Neural cell (in vitro differentiated cells): Measurements from ENCODE around the gene SNTG2. TPM values are rescaled to one million over a fixed set of nuclear protein-coding genes. Genes with fewer than 3 reads are reported as not detected.

Experiments used
- H2AFZ ChIP-seq: fragments of 200-600, 300-800 bp; sonication (generic), shearing (Covaris generic); 2 replicates; pipeline ENCODE4 v1.6.0; 2014; ENCODE audit warnings: low read depth, mild to moderate bottlenecking, antibody characterized with exemption, low read length, moderate library complexity
- H3F3A ChIP-seq: fragments of 200-600 bp; shearing (Covaris generic); 2 replicates; pipeline ENCODE4 v1.6.1; 2016; ENCODE audit warnings: mild to moderate bottlenecking, moderate library complexity, mixed read lengths, antibody characterized with exemption, low read length; ENCODE audit not compliant: insufficient read depth, poor library complexity, severe bottlenecking
- H3K27ac ChIP-seq: fragments of 200-600, 300-800 bp; sonication (generic), shearing (Covaris generic); 2 replicates; pipeline ENCODE4 v1.5.1; 2014; ENCODE audit warnings: mild to moderate bottlenecking, low read length, moderate library complexity
- H3K27me3 ChIP-seq: fragments of 300-800, 200-600 bp; sonication (generic), shearing (Covaris generic); 2 replicates; pipeline ENCODE4 v1.6.0; 2014; ENCODE audit warnings: mild to moderate bottlenecking, low read depth, low read length, moderate library complexity; ENCODE audit not compliant: insufficient read depth
- H3K36me3 ChIP-seq: fragments of 300-800, 200-600 bp; sonication (generic), shearing (Covaris generic); 2 replicates; pipeline ENCODE4 v1.5.1; 2014; ENCODE audit warnings: mild to moderate bottlenecking, antibody characterized with exemption, low read length, moderate library complexity; ENCODE audit not compliant: insufficient read depth
- H3K4me2 ChIP-seq: fragments of 300-800, 200-600 bp; sonication (generic), shearing (Covaris generic); 2 replicates; pipeline ENCODE4 v1.6.0; 2014; ENCODE audit warnings: mild to moderate bottlenecking, low read length
- H3K4me3 ChIP-seq: fragments of 300-800, 200-600 bp; sonication (generic), shearing (Covaris generic); 2 replicates; pipeline ENCODE4 v1.5.1; 2014; ENCODE audit warnings: mild to moderate bottlenecking, low read length, moderate library complexity
- H3K79me2 ChIP-seq: fragments of 200-600 bp; shearing (Covaris generic); replicated peaks from 2 replicates; pipeline ENCODE4 v1.6.0; 2014; ENCODE audit warnings: mild to moderate bottlenecking, low read length, moderate library complexity; ENCODE audit not compliant: insufficient read depth
- H3K9ac ChIP-seq: fragments of 300-800, 200-600 bp; sonication (generic), shearing (Covaris generic); 2 replicates; pipeline ENCODE4 v1.6.1; 2016; ENCODE audit warnings: mild to moderate bottlenecking, low read length, mixed read lengths
- H3K9me2 ChIP-seq: fragments of 200-600 bp; shearing (Covaris generic); 2 replicates; pipeline ENCODE4 v1.6.1; 2016; ENCODE audit warnings: mild to moderate bottlenecking, low read length, mixed read lengths; ENCODE audit not compliant: insufficient read depth
- H3K9me3 ChIP-seq: fragments of 200-600, 300-800 bp; sonication (generic), shearing (Covaris generic); 2 replicates; pipeline ENCODE4 v1.6.1; 2016; ENCODE audit warnings: mild to moderate bottlenecking, mixed run types, low read length, moderate library complexity, mixed read lengths
- H4K20me1 ChIP-seq: fragments of 200-600 bp; shearing (Covaris generic); 2 replicates; pipeline ENCODE4 v1.6.1; 2016; ENCODE audit warnings: mild to moderate bottlenecking, mixed run types; ENCODE audit not compliant: insufficient read depth
- CTCF ChIP-seq: fragments of 450-650 bp; IDR thresholded peaks from 2 replicates; pipeline ENCODE4 v1.5.1; 2014; ENCODE audit warnings: antibody characterized with exemption, mild to moderate bottlenecking, moderate library complexity; ENCODE audit not compliant: poor library complexity, severe bottlenecking
- EP300 ChIP-seq: fragments of 450-650 bp; conservative IDR thresholded peaks from 2 replicates; pipeline ENCODE4 v1.6.1; 2014; ENCODE audit warnings: antibody characterized with exemption, mild to moderate bottlenecking, moderate library complexity; ENCODE audit not compliant: poor library complexity, severe bottlenecking
- EZH2 ChIP-seq: fragments of 200-600, 300-800 bp; shearing (Covaris generic), sonication (generic); IDR thresholded peaks from 2 replicates; pipeline ENCODE4 v1.6.1; 2014; ENCODE audit warnings: antibody characterized with exemption, low read length, borderline replicate concordance, mild to moderate bottlenecking; ENCODE audit not compliant: insufficient read depth, poor library complexity, severe bottlenecking
- MXI1 ChIP-seq: fragments of 450-650 bp; conservative IDR thresholded peaks from 2 replicates; pipeline ENCODE4 v1.6.1; 2014; ENCODE audit warnings: antibody characterized with exemption, mild to moderate bottlenecking; ENCODE audit not compliant: poor library complexity, severe bottlenecking
- POLR2AphosphoS5 ChIP-seq: IDR thresholded peaks from 2 replicates; pipeline ENCODE4 v1.6.1; 2012
- RAD21 ChIP-seq: fragments of 450-650 bp; conservative IDR thresholded peaks from 2 replicates; pipeline ENCODE4 v1.6.1; 2014; ENCODE audit warnings: antibody characterized with exemption, mild to moderate bottlenecking, moderate library complexity
- REST ChIP-seq: IDR thresholded peaks from 2 replicates; pipeline ENCODE4 v1.6.1; 2012; ENCODE audit warnings: borderline replicate concordance
- SMC3 ChIP-seq: fragments of 450-650 bp; conservative IDR thresholded peaks from 2 replicates; pipeline ENCODE4 v1.6.1; 2014; ENCODE audit warnings: antibody characterized with exemption, mild to moderate bottlenecking, moderate library complexity; ENCODE audit not compliant: poor library complexity
- TAF1 ChIP-seq: IDR thresholded peaks from 2 replicates; pipeline ENCODE4 v1.6.1; 2012; ENCODE audit warnings: low read depth
- polyA plus RNA-seq: library from polyadenylated mRNA; depleted of rRNA; stranded (reverse); fragments of >200 nt; gene quantifications from 2 replicates; pipeline ENCODE4 v1.2.3, GENCODE V29; 2014

The SNTG2 gene
- polyA plus RNA-seq, 1 donor from 2014 or later, result not detected

- Histone ChIP-seq H3K27me3 (no peaks in the 10 kb centered on the region), H3K4me2 (no peak overlapping the region), H4K20me1 (no peaks in the 10 kb centered on the region), H3K36me3 (no peaks in the 10 kb centered on the region), H3K9me2 (no peaks in the 10 kb centered on the region), H3K9ac (no peak overlapping the region), H3K27ac (no peak overlapping the region), H2AFZ (no peak overlapping the region), H3F3A (no peaks in the 10 kb centered on the region), H3K4me3 (no peak overlapping the region), H3K79me2 (no peaks in the 10 kb centered on the region), H3K9me3 (peaks cover 4% of the 10 kb centered on the region)
- no peak for TF ChIP-seq TAF1
- TF ChIP-seq RAD21, result no peak
- TF ChIP-seq EZH2, result no peak
- no peak for TF ChIP-seq REST
- no peak for TF ChIP-seq POLR2AphosphoS5
- no peak for TF ChIP-seq EP300
- no peak for TF ChIP-seq MXI1
- no peak for TF ChIP-seq CTCF
- TF ChIP-seq SMC3, result no peak
Observed at GRCh38 chr2:1022178-1022577, 71.5 kb downstream of the SNTG2 start.

- Histone ChIP-seq H3K27me3 (no peaks in the 10 kb centered on the region), H3K4me3 (no peak overlapping the region), H3K9me3 (peaks cover 4% of the 10 kb centered on the region), H2AFZ (no peak overlapping the region), H3K9me2 (no peaks in the 10 kb centered on the region), H3K27ac (no peak overlapping the region), H4K20me1 (no peaks in the 10 kb centered on the region), H3K4me2 (no peak overlapping the region), H3K36me3 (no peaks in the 10 kb centered on the region), H3K79me2 (no peaks in the 10 kb centered on the region), H3K9ac (no peak overlapping the region), H3F3A (no peaks in the 10 kb centered on the region)
- TF ChIP-seq RAD21 (no peak), REST (no peak), EZH2 (no peak), TAF1 (no peak), EP300 (no peak), CTCF (no peak), SMC3 (no peak), POLR2AphosphoS5 (no peak), MXI1 (no peak)
Observed at GRCh38 chr2:1024981-1025380, 74.3 kb downstream of the SNTG2 start.
